HepG2 (cell line): ENCODE results near the gene CRIM1. TPM values are rescaled to one million over a fixed set of nuclear protein-coding genes. Genes with fewer than 3 reads are reported as not detected.

Experiments
- ATAC-seq: fragments of 200-7000 bp; cut with Tn5 transposase; 3 replicates; pipeline ENCODE4 v1.9.1; 2020; ENCODE audit warnings: mild to moderate bottlenecking, moderate library complexity
- BruUV-seq: library from RNA; stranded (reverse); fragments of 400-500 nt; replicated peaks from 2 replicates; lab custom pipeline; 2021; lab: Mats Ljungman, UMichigan
- CTCF ChIA-PET: fragments of 300-600 bp; formaldehyde crosslinking; extraction: SDS; loops from one replicate; lab custom pipeline; 2021; ENCODE audit warnings: low total read pairs, inconsistent platforms, low intra/inter-chr PET ratio; lab: Yijun Ruan, JAX
- POLR2A ChIA-PET: fragments of 350-600 bp; sonication (Branson Sonifier 250); formaldehyde crosslinking; loops from one replicate; lab custom pipeline; 2020; ENCODE audit warnings: antibody characterized with exemption, inconsistent platforms; lab: Yijun Ruan, JAX
- DNase-seq: peaks from one replicate; pipeline ENCODE4 v3.0.0-alpha.2; 2015; ENCODE audit warnings: low spot score
- FAIRE-seq: peaks from 3 replicates; lab custom pipeline; 2011; peaks lifted over from hg19 to GRCh38; lab: Jason Lieb, UNC
- H2AFZ ChIP-seq: one replicate; pipeline ENCODE4 v1.6.1; 2011; ENCODE audit warnings: low read length, inconsistent platforms
- H3K27ac ChIP-seq: fragments of 300-600 bp; 3 replicates; pipeline ENCODE4 v1.8.0; 2011; ENCODE audit warnings: mixed run types, mild to moderate bottlenecking, mixed read lengths, low read length, inconsistent platforms; ENCODE audit not compliant: insufficient read depth; ENCODE audit errors: extremely low read length
- H3K27me3 ChIP-seq, 2 experiments: fragments of 200-600 bp in 1 of 2; 2 replicates in 1 of 2; 3 replicates in 1 of 2; pipeline versions ENCODE4 v1.6.0 to v1.8.0; 2011; ENCODE audit warnings: low read length in 2 of 2, mild to moderate bottlenecking in 2 of 2, moderate library complexity in 2 of 2, inconsistent platforms in 1 of 2; ENCODE audit not compliant: insufficient read depth in 2 of 2, control insufficient read depth in 1 of 2
- H3K36me3 ChIP-seq, 2 experiments: fragments of 200-600 bp in 1 of 2; replicated peaks in 1 of 2; 2 replicates in 1 of 2; 3 replicates in 1 of 2; pipeline versions ENCODE4 v1.5.1 to v1.8.0; 2011; ENCODE audit warnings: low read length in 2 of 2, inconsistent platforms in 1 of 2; ENCODE audit not compliant: insufficient read depth in 2 of 2, control insufficient read depth in 1 of 2
- H3K4me1 ChIP-seq: 2 replicates; pipeline ENCODE4 v1.5.1; 2012; ENCODE audit warnings: low read length, inconsistent platforms; ENCODE audit not compliant: insufficient read depth
- H3K4me2 ChIP-seq: 2 replicates; pipeline ENCODE4 v1.6.0; 2011; ENCODE audit warnings: low read depth, low read length, inconsistent platforms
- H3K4me3 ChIP-seq, 3 experiments: fragments of 200-600 bp in 1 of 3; sonication (generic), shearing (Covaris generic) in 1 of 3; replicated peaks in 1 of 3; 2 replicates each; pipeline ENCODE4 v1.5.1; 2011 to 2016; ENCODE audit warnings: low read length in 3 of 3, inconsistent platforms in 2 of 3, low read depth in 2 of 3, mild to moderate bottlenecking in 2 of 3, control low read depth in 1 of 3, mixed read lengths in 1 of 3; ENCODE audit not compliant: insufficient read depth in 1 of 3
- H3K79me2 ChIP-seq: one replicate; pipeline ENCODE4 v1.6.1; 2011; ENCODE audit warnings: low read length, inconsistent platforms; ENCODE audit not compliant: insufficient read depth
- H3K9ac ChIP-seq: 2 replicates; pipeline ENCODE4 v1.6.0; 2011; ENCODE audit warnings: mild to moderate bottlenecking, low read depth, low read length, inconsistent platforms; ENCODE audit not compliant: insufficient read depth
- H3K9me3 ChIP-seq: 2 replicates; pipeline ENCODE4 v1.5.1; 2012; ENCODE audit warnings: mild to moderate bottlenecking, low read length
- H4K20me1 ChIP-seq: 2 replicates; pipeline ENCODE4 v1.6.0; 2011; ENCODE audit warnings: inconsistent platforms, mild to moderate bottlenecking, low read length, moderate library complexity; ENCODE audit not compliant: insufficient read depth
- CCAR2 ChIP-seq: fragments of 200-400 bp; formaldehyde crosslinking; optimal IDR thresholded peaks from 2 replicates; pipeline ENCODE3; 2018; ENCODE audit warnings: low read depth, mild to moderate bottlenecking, low read length, moderate library complexity
- TCF7L2 ChIP-seq: IDR thresholded peaks from 2 replicates; pipeline ENCODE4 v1.6.1; 2011; ENCODE audit warnings: mild to moderate bottlenecking, low read depth, low read length, moderate library complexity
- UBTF ChIP-seq: sonication (generic); formaldehyde crosslinking; IDR thresholded peaks from 2 replicates; pipeline ENCODE4 v1.4.0; 2020; ENCODE audit warnings: mild to moderate bottlenecking, missing genetic modification reagents
- ZNF143 ChIP-seq: sonication (generic); formaldehyde crosslinking; IDR thresholded peaks from 2 replicates; pipeline ENCODE4 v1.4.0; 2020; ENCODE audit warnings: missing genetic modification reagents
- WGBS: methylation state at CpG from one replicate; pipeline ENCODE4 v1.1.6; 2017; ENCODE audit warnings: low lambda C conversion rate; 5-methylcytosine and 5-hydroxymethylcytosine counted together
- in situ Hi-C: cut with HindIII; loops from 2 replicates; pipeline ENCODE4 v1.10.0; 2017; ENCODE audit warnings: low pct_unique_long_range_greater_than_20kb; ENCODE audit not compliant: extremely low pct_ligation_motif_present
- intact Hi-C: fragments of 100-400 bp; cut with micrococcal nuclease; formaldehyde crosslinking; loops from one replicate; pipeline ENCODE4 v1.10.0; 2022; ENCODE audit not compliant: unreplicated experiment
- polyA plus RNA-seq, 8 experiments: library from polyadenylated mRNA; depleted of rRNA in 3 of 8; stranded (reverse) in 7 of 8; unstranded in 1 of 8; fragments of >200 nt; fragmentation: Illumina TruSeq in 4 of 8; extraction: Trizol in 4 of 8; gene quantifications; 2 replicates each; pipeline versions ENCODE4 v1.2.1 to v1.2.3, GENCODE V29; 2011 to 2016; ENCODE audit warnings: low read depth in 4 of 8, missing spikeins in 1 of 8, mixed read lengths in 1 of 8; ENCODE audit not compliant: insufficient read depth in 1 of 8
- total RNA-seq, 5 experiments: library from RNA; depleted of rRNA; stranded (reverse); fragments of >200 nt; fragmentation: Illumina TruSeq; extraction: Trizol; gene quantifications; 2 replicates each; pipeline ENCODE4 v1.2.3, GENCODE V29; 2016; ENCODE audit warnings: low read depth in 1 of 5
- TF ChIP-seq, protein P1 (sequence below): sonication (generic); formaldehyde crosslinking; IDR thresholded peaks from 2 replicates; pipeline ENCODE4 v1.4.0; 2020; ENCODE audit warnings: missing genetic modification reagents, borderline replicate concordance

The CRIM1 gene
- total and polyA plus RNA-seq, 2 of the 13 experiments (the other 11 are each of a cell fraction or from before 2014, with no cell fraction given): 39.1 to 69.9 TPM

- no TSS peak for BruUV-seq
- WGBS: 53% methylated on average over 6 of the region's 6 CpGs
- H4K20me1 ChIP-seq: no peaks in the 10 kb centered on the region
- ChIA-PET CTCF (no interaction called here), POLR2A (no interaction called here)
- H3K9ac ChIP-seq: no peak overlapping the region
- no peak overlapping the region for H3K27ac ChIP-seq
- H3K27me3 ChIP-seq: no peaks in the 10 kb centered on the region
- H3K4me3 ChIP-seq: no peak overlapping the region
- H3K4me1 ChIP-seq: peaks cover 10% of the 10 kb centered on the region
- in situ Hi-C loops (no loop called here), intact Hi-C loops (no loop called here)
- no peak overlapping the region for H3K4me2 ChIP-seq
- H3K79me2 ChIP-seq: no peaks in the 10 kb centered on the region
- ATAC-seq (no peak), FAIRE-seq (no peak), DNase-seq (no peak)
- no peak overlapping the region for H2AFZ ChIP-seq
- no peaks in the 10 kb centered on the region for H3K9me3 ChIP-seq
- TF ChIP-seq UBTF: no peak
- TF ChIP-seq, protein P1, sequence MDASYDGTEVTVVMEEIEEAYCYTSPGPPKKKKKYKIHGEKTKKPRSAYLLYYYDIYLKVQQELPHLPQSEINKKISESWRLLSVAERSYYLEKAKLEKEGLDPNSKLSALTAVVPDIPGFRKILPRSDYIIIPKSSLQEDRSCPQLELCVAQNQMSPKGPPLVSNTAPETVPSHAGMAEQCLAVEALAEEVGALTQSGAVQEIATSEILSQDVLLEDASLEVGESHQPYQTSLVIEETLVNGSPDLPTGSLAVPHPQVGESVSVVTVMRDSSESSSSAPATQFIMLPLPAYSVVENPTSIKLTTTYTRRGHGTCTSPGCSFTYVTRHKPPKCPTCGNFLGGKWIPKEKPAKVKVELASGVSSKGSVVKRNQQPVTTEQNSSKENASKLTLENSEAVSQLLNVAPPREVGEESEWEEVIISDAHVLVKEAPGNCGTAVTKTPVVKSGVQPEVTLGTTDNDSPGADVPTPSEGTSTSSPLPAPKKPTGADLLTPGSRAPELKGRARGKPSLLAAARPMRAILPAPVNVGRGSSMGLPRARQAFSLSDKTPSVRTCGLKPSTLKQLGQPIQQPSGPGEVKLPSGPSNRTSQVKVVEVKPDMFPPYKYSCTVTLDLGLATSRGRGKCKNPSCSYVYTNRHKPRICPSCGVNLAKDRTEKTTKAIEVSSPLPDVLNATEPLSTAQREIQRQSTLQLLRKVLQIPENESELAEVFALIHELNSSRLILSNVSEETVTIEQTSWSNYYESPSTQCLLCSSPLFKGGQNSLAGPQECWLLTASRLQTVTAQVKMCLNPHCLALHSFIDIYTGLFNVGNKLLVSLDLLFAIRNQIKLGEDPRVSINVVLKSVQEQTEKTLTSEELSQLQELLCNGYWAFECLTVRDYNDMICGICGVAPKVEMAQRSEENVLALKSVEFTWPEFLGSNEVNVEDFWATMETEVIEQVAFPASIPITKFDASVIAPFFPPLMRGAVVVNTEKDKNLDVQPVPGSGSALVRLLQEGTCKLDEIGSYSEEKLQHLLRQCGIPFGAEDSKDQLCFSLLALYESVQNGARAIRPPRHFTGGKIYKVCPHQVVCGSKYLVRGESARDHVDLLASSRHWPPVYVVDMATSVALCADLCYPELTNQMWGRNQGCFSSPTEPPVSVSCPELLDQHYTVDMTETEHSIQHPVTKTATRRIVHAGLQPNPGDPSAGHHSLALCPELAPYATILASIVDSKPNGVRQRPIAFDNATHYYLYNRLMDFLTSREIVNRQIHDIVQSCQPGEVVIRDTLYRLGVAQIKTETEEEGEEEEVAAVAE (CRISPR knock-in tag): no peak
- no peak for TF ChIP-seq TCF7L2
- no peak for TF ChIP-seq ZNF143 (CRISPR knock-in tag)
- no peak for TF ChIP-seq CCAR2
- H3K36me3 ChIP-seq: no peaks in the 10 kb centered on the region
Observed at GRCh38 chr2:36339607-36340218, 15.9 kb upstream of the CRIM1 start.
